Peyer's patch (tissue), 4 donors: ENCODE data around the gene GRIK3. TPM values are rescaled to one million over a fixed set of nuclear protein-coding genes. Genes with fewer than 3 reads are reported as not detected.

Source experiments
- DNase-seq, 3 donors: peaks; one replicate each; pipeline ENCODE4 v3.0.0-alpha.2; 2017 to 2019
- H3K27ac ChIP-seq, 4 donors: fragments of 200-600 bp; sonication (generic); one replicate each; pipeline ENCODE4 v1.5.1; 2016 to 2019
- H3K27me3 ChIP-seq, 2 donors: fragments of 200-600 bp; sonication (generic); one replicate each; pipeline ENCODE4 v1.5.1; 2019
- H3K36me3 ChIP-seq, 3 donors: fragments of 200-600 bp; sonication (generic); one replicate each; pipeline ENCODE4 v1.5.1; 2016 to 2019
- H3K4me1 ChIP-seq, 4 donors: fragments of 200-600 bp; sonication (generic); one replicate each; pipeline ENCODE4 v1.5.1; 2016 to 2019
- H3K4me3 ChIP-seq, 4 donors: fragments of 200-600 bp; sonication (generic); 1 replicate in 3 of 4; 2 replicates in 1 of 4; pipeline ENCODE4 v1.5.1; 2016 to 2019; ENCODE audit warnings: mild to moderate bottlenecking in 1 of 4
- H3K9me3 ChIP-seq, 4 donors: fragments of 200-600 bp; sonication (generic); one replicate each; pipeline ENCODE4 v1.5.1; 2016 to 2019; ENCODE audit warnings: mild to moderate bottlenecking in 1 of 4
- POLR2A ChIP-seq, 2 donors: fragments of 450-650 bp; IDR thresholded peaks; one replicate each; pipeline ENCODE4 v1.5.1; 2017; ENCODE audit warnings: antibody characterized with exemption in 2 of 2, mild to moderate bottlenecking in 2 of 2, moderate library complexity in 2 of 2
- total RNA-seq, 4 donors: library from RNA; depleted of rRNA; stranded (reverse); fragments of >200 nt; gene quantifications; one replicate each; pipeline ENCODE4 v1.1.0, GENCODE V29; 2016
- TF ChIP-seq, protein P1 (sequence below), 6 experiments: fragments of 450-650 bp in 4 of 6; fragments of 200-600 bp in 2 of 6; sonication (generic) in 1 of 6; IDR thresholded peaks; one replicate each; pipeline ENCODE4 v1.5.1; 2017 to 2019; ENCODE audit warnings: antibody characterized with exemption in 6 of 6, mild to moderate bottlenecking in 3 of 6, moderate library complexity in 1 of 6

The GRIK3 gene
- total RNA-seq, 4 donors from 2014 or later: 0.18 to 0.83 (median 0.62) TPM

DNA sequence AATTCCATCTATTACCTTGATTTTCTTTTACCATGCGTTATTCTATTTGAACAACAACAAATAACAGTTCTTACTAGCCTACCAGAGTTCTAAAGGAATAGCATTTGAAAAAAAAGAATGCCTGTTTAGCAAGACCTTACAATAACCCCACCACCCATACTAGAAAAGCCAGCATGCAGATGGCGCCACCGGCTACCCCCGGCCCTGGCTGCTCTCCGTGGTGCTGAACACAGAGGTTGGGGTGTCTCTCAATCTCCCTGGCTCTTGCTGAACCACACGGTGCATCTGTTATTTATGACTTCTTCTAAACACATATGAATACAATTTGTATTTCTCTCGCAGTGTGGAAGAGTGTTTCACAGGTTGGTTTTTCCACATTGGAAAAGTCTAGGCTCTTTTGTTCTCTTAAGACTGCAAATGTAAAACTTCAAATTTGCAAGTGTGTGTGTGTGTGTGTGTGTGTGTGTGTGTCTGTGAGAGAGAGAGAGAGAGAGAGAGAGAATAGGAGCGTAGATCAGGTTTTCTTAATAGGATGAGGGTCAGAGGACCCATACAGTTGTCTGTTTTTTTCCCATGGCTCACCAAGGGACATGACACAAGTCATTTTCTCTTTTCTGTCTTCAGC is 13.6 kb downstream of the GRIK3 start:
- Histone ChIP-seq H3K27me3 (no peaks in the 10 kb centered on the region), H3K36me3 (no peaks in the 10 kb centered on the region), H3K9me3 (no peaks in the 10 kb centered on the region), H3K4me3 (no peak overlapping the region), H3K4me1 (no peaks in the 10 kb centered on the region), H3K27ac (no peak overlapping the region)
- DNase-seq: no peak
- TF ChIP-seq POLR2A (IDR thresholded peaks at IDR 0.05): no peak
- TF ChIP-seq, protein P1, sequence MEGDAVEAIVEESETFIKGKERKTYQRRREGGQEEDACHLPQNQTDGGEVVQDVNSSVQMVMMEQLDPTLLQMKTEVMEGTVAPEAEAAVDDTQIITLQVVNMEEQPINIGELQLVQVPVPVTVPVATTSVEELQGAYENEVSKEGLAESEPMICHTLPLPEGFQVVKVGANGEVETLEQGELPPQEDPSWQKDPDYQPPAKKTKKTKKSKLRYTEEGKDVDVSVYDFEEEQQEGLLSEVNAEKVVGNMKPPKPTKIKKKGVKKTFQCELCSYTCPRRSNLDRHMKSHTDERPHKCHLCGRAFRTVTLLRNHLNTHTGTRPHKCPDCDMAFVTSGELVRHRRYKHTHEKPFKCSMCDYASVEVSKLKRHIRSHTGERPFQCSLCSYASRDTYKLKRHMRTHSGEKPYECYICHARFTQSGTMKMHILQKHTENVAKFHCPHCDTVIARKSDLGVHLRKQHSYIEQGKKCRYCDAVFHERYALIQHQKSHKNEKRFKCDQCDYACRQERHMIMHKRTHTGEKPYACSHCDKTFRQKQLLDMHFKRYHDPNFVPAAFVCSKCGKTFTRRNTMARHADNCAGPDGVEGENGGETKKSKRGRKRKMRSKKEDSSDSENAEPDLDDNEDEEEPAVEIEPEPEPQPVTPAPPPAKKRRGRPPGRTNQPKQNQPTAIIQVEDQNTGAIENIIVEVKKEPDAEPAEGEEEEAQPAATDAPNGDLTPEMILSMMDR (IDR thresholded peaks at IDR 0.05): no peak

DNA sequence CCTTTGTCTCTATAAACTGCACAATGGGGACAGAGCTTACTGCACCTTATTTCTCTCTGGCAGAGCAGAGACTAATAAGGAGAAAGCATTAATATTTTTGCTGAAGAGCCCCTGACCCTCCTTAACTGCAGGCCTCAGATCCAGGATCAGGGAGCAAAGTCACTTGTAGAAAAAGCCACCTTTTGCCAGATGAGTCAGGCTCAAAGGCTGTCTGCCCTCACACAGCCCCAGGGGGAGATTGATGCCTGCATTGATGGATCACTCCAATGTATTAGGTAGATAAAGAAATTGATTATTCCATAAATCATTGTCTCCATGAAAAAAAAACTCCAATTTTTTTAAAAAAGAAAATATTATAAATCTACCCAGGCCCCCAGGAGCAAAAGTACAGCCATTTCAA is 15.8 kb downstream of the GRIK3 start:
- no peaks in the 10 kb centered on the region for H3K27me3 ChIP-seq
- no peaks in the 10 kb centered on the region for H3K4me1 ChIP-seq
- H3K36me3 ChIP-seq: no peaks in the 10 kb centered on the region
- TF ChIP-seq POLR2A (IDR thresholded peaks at IDR 0.05): no peak
- H3K9me3 ChIP-seq: no peaks in the 10 kb centered on the region
- no peak overlapping the region for H3K4me3 ChIP-seq
- no peak overlapping the region for H3K27ac ChIP-seq
- no peak for DNase-seq

DNA sequence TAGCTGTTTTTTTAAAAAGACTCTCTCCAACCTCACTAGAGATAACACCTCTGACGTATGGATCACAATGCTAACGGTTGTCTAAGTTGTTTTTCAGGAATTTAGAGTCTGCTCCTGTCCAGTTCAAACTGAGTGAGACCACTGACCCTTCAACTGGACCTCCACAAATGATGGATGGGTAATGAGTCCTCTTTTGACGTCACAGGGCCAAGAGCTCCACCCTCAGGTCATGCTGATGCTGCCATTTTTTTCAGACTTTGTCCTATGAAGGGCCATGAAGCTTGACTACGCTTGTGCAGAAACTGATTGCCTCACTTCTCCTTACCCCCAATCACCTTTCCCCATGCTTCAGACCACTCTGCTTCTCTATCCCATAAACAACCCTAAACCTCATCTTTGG is 16.6 kb downstream of the GRIK3 start:
- DNase-seq: no peak
- TF ChIP-seq, protein P1 (IDR thresholded peaks at IDR 0.05): no peak
- TF ChIP-seq POLR2A (IDR thresholded peaks at IDR 0.05): no peak
- H3K4me3 ChIP-seq: no peak overlapping the region
- no peaks in the 10 kb centered on the region for H3K36me3 ChIP-seq
- H3K27me3 ChIP-seq: no peaks in the 10 kb centered on the region
- no peaks in the 10 kb centered on the region for H3K9me3 ChIP-seq
- no peaks in the 10 kb centered on the region for H3K4me1 ChIP-seq
- H3K27ac ChIP-seq: no peak overlapping the region

DNA sequence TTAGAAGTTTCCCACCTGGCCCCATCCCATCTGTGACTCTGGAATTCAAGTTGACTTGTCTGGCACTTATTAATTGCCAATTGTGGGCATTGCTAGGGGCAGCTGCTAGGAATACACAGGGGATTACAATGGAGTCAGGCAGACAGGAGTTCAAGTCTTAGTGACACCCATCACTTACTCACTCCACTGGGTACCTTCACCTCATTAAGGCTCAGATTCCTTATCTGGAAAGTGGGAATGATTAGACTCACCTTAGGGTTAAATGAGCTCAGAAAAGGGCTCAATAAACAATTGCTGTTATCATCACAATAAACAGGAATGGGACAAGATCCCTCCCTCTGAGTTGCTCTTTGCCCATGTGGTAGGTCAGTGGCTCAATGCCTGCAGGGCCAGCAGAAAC is 18.2 kb downstream of the GRIK3 start:
- no peak for DNase-seq
- no peaks in the 10 kb centered on the region for H3K36me3 ChIP-seq
- no peaks in the 10 kb centered on the region for H3K9me3 ChIP-seq
- H3K27ac ChIP-seq: no peak overlapping the region
- no peaks in the 10 kb centered on the region for H3K27me3 ChIP-seq
- no peak overlapping the region for H3K4me3 ChIP-seq
- no peak for TF ChIP-seq POLR2A (IDR thresholded peaks at IDR 0.05)
- TF ChIP-seq, protein P1 (IDR thresholded peaks at IDR 0.05): no peak
- H3K4me1 ChIP-seq: no peaks in the 10 kb centered on the region

DNA sequence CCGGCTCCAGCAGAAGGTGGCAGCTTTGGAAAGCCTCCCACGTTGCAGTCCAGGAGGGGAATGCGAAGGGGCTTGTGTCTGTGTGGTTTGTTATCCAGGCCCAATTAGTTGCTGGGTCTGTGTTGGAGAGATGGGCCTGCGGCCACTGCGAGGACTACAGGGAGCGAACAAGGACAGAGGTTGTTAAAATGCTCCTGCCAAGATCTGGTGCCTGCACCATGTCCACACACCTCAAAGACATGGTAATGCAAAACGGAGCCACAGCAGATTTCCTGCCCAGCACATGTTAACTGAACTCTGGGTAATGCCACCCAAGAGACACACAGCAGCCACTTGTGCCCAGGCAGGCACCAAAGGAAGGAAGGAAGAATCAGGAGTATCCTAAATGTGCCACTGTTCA is 18.6 kb downstream of the GRIK3 start:
- H3K9me3 ChIP-seq: no peaks in the 10 kb centered on the region
- no peaks in the 10 kb centered on the region for H3K27me3 ChIP-seq
- H3K27ac ChIP-seq: no peak overlapping the region
- no peak overlapping the region for H3K4me3 ChIP-seq
- TF ChIP-seq POLR2A (IDR thresholded peaks at IDR 0.05): no peak
- DNase-seq: no peak
- no peaks in the 10 kb centered on the region for H3K36me3 ChIP-seq
- no peaks in the 10 kb centered on the region for H3K4me1 ChIP-seq

DNA sequence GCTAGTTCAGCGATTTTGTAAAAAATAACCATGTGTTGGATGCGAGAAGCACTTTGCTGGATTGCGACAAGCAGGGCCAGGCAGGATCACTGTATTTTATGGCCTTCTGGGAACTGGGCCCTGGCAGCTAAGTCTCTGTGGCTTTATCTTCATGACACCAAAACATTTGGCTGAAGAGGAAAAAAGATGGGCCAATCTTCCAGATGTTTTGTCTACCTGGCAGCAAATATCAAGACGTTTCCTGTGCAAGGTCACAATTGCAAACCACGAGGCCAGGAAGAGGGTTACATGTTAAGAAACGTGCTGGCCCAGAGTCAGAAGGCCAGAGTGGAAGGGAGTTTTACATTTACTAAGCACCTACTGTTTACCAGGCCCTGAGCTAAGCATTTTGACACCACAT is 22.1 kb downstream of the GRIK3 start:
- Histone ChIP-seq H3K4me1 (no peaks in the 10 kb centered on the region), H3K27ac (no peak overlapping the region), H3K4me3 (no peak overlapping the region), H3K36me3 (no peaks in the 10 kb centered on the region), H3K9me3 (no peaks in the 10 kb centered on the region), H3K27me3 (no peaks in the 10 kb centered on the region)
- no peak for DNase-seq
- no peak for TF ChIP-seq POLR2A (IDR thresholded peaks at IDR 0.05)
- TF ChIP-seq, protein P1 (IDR thresholded peaks at IDR 0.05): no peak

DNA sequence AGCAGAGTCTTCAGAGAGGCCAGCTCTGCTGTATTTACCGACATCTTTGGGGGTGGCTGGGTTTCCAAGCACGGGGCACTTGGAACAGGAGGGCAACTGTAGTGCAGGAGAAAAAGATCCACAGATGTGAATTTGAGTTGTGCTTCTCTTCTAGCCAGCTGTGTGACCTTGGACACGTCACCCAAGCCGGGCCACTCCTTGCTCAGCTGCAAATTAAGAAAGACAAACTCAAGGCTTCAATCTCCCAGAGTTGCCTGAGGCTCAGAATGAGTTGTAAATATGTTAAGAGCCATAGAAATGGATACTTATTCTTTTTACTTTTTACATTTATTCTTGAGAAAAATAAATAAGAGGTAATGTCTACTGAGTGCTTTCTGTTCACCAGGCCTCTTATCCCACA is 24.3 kb downstream of the GRIK3 start:
- no peaks in the 10 kb centered on the region for H3K4me1 ChIP-seq
- no peaks in the 10 kb centered on the region for H3K36me3 ChIP-seq
- H3K27ac ChIP-seq: no peak overlapping the region
- H3K9me3 ChIP-seq: no peaks in the 10 kb centered on the region
- DNase-seq: no peak
- TF ChIP-seq, protein P1 (IDR thresholded peaks at IDR 0.05): no peak
- TF ChIP-seq POLR2A (IDR thresholded peaks at IDR 0.05): no peak
- no peaks in the 10 kb centered on the region for H3K27me3 ChIP-seq
- H3K4me3 ChIP-seq: no peak overlapping the region
